Omental fat pad (tissue), 4 donors: ENCODE results near the gene GPATCH8. TPM values are rescaled to one million over a fixed set of nuclear protein-coding genes. Genes with fewer than 3 reads are reported as not detected.

Experiments used
- ATAC-seq: fragments of 150-250 bp; one replicate; pipeline ENCODE4 v1.9.1; 2016; ENCODE audit warnings: mild to moderate bottlenecking, moderate library complexity; ENCODE audit not compliant: low FRiP score
- DNase-seq: peaks from one replicate; pipeline ENCODE4 v3.0.0-alpha.2; 2019; ENCODE audit warnings: low spot score
- total RNA-seq, 4 donors: library from RNA; depleted of rRNA; stranded (reverse); fragments of >200 nt; gene quantifications; one replicate each; pipeline ENCODE4 v1.1.0, GENCODE V29; 2016
- TF ChIP-seq, protein P1 (sequence below), 3 donors: fragments of 450-650 bp; IDR thresholded peaks; one replicate each; pipeline ENCODE4 v1.5.1; 2016 to 2017; ENCODE audit warnings: antibody characterized with exemption in 3 of 3, mild to moderate bottlenecking in 3 of 3, moderate library complexity in 2 of 3

GPATCH8 gene
- total RNA-seq, 4 donors from 2014 or later: 25.7 to 58.5 (median 34.6) TPM

DNA sequence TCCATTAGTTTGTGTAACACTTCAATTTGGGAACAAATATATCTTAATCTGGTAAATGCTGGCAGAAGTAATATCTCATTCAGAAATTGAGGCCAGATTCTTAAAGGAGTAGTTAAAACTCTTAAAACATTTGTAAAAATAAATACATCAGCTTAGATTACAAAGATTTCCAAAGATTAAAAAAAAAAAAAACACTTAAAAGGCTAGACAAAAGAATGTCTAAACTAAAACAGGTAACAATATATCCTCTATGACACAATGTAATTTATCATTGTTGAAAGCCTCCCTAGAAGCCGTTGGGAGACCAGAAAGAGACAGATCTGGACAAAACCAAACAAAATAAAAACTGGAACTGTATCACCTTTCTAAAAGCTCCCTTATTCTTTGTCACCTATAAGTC is 3.5 kb downstream of the GPATCH8 start:
- ATAC-seq (no peak), DNase-seq (no peak)
- TF ChIP-seq, protein P1, sequence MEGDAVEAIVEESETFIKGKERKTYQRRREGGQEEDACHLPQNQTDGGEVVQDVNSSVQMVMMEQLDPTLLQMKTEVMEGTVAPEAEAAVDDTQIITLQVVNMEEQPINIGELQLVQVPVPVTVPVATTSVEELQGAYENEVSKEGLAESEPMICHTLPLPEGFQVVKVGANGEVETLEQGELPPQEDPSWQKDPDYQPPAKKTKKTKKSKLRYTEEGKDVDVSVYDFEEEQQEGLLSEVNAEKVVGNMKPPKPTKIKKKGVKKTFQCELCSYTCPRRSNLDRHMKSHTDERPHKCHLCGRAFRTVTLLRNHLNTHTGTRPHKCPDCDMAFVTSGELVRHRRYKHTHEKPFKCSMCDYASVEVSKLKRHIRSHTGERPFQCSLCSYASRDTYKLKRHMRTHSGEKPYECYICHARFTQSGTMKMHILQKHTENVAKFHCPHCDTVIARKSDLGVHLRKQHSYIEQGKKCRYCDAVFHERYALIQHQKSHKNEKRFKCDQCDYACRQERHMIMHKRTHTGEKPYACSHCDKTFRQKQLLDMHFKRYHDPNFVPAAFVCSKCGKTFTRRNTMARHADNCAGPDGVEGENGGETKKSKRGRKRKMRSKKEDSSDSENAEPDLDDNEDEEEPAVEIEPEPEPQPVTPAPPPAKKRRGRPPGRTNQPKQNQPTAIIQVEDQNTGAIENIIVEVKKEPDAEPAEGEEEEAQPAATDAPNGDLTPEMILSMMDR (IDR thresholded peaks at IDR 0.05): no peak

DNA sequence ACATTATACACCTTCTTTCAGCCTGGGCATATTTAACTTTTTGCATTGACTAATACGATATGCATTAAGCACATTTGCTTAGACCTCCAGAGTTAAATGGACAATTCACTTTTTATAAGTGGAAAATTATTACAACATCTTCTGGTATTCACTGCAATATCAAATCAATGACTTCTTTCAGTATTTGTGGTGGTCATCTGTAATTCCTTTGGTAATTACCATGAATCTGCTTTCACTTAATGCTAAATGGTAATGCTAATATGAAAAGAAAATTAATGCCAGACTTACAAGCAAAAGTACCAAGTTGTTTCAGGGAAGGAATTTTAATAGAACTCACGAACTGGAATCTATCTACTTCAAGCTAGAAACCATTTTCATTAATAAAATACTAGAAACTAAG is 6.4 kb downstream of the GPATCH8 start:
- ATAC-seq: no peak
- DNase-seq: no peak
- TF ChIP-seq, protein P1 (IDR thresholded peaks at IDR 0.05): no peak

DNA sequence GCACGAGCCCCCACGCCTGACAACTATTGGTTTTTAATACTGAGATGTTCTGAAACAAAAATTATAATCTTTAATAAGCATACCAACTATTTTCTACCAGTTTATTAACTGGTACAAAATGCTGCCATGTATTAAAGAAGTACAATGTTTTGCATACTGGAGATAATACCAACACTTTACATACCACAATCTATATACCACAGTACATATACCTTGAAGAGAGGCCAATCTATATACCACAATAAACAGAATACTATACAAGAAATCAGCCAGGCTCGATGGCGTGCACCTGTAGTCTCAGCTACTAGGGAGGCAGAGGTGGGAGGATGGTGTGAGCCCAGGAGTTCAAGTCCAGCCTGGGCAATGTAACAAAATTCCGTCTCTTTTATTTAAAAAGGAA is 9.9 kb downstream of the GPATCH8 start:
- no peak for ATAC-seq

DNA sequence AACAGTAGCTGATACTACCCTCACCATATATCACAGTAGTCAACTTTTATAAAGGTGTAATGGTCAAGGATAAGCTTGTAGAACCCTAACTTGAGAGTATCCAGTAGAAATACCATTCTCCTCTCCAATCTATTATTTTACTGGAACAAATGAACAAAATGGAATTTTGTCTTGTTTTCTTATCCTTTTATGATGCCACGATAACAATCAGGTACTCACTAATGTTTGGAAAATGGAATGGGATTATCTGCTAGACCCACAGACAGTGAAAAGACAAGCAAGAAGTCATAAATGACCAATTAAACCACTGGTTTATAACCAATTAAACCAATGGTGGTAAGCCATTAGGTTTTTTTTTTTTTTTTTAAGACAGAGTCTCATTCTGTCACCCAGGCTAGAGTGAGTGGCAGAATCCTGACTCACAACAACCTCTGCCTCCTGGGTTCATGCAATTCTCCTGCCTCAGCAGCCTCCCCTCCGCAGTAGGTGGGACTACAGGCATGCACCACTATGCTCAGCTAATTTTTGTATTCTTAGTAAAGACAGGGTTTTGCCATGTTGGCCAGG is 10.4 kb downstream of the GPATCH8 start:
- ATAC-seq (no peak), DNase-seq (no peak)
- TF ChIP-seq, protein P1 (IDR thresholded peaks at IDR 0.05): no peak

More for the DNA sequence above, 9.9 kb downstream of the GPATCH8 start:
- DNase-seq: no peak
- TF ChIP-seq, protein P1 (IDR thresholded peaks at IDR 0.05): no peak

DNA sequence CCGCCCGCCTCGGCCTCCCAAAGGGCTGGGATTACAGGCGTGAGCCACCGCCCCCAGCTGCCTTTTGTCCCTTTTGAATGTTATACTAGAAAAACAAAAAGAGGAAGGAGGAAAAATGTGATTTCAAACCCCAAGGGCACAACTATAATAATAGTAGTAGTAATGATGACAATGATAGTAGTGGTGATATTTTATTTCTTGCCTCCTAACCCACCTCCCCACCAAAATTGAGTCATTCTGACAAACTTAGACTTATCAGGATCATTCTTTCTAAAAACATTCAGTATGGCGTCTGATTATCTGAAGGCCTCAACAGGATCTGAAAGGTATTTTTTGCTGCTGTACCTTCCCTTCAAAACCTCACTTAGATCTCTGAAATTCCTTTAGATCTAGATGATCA is 13.6 kb downstream of the GPATCH8 start:
- ATAC-seq (no peak), DNase-seq (no peak)
- TF ChIP-seq, protein P1 (IDR thresholded peaks at IDR 0.05): no peak

DNA sequence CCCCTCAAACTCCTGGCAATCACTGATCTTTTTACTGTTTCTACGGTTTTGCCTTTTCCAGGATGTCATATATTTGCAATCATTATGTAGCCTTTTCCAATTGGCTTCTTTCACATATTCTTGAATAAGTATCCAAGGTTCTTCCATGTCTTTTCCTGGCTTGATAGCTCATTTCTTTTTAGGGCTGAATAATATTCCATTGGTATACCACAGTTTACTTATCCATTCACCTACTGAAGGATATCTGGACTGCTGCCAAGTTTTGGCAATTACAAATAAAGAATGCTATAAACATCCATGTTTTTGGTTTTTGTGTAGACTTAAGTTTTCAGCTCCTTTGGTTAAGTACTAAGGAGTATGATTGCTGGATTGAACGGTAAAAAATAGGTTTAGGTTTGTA is 16.0 kb downstream of the GPATCH8 start:
- TF ChIP-seq, protein P1 (IDR thresholded peaks at IDR 0.05): no peak
- ATAC-seq (no peak), DNase-seq (no peak)

DNA sequence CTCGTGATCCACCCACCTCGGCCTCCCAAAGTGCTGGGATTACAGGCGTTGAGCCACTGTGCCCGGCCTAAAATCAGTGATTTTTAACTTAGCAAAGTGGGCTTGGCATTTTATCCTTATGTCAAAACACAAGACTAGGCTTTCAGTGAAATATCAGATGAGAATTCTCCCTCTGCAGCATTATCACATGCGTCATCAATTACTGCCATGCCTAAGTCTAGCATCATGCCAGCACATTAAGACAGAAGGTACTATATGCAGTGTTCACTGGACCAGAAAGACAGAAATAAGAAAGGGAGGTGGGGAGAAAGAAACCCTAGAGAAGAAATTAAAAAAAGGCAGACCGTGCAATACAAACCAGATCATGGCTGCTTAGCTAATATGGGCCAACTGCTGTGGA is 29.8 kb downstream of the GPATCH8 start:
- DNase-seq (no peak), ATAC-seq (no peak)
- TF ChIP-seq, protein P1 (IDR thresholded peaks at IDR 0.05): no peak
